Activated T-helper 2 cell treated with anti-CD3 and anti-CD28 coated beads, Interferon-gamma antibody, Interleukin-2, Interleukin-4, amounts not matched to agents 10 μg/mL and 5 μg/mL and 100 μg/mL, durations not matched to agents 14 hours and 24 hours and 36 hours (primary cell): Measurements from ENCODE around the gene FEM1A. TPM values are rescaled to one million over a fixed set of nuclear protein-coding genes. Genes with fewer than 3 reads are reported as not detected.
A peak's percentile ranks its signal among the peaks of the same experiment; 100 is the strongest.
"Not testable (repeated sequence)": the region's sequence is repeated elsewhere in the genome, so short reads cannot be mapped to it uniquely, and the experiment has no call there.

Source experiments
- DNase-seq: peaks from one replicate; pipeline ENCODE4 v3.0.0; 2021; ENCODE audit warnings: low spot score
- H3K27ac Mint-ChIP-seq: one replicate; pipeline ENCODE4 v1.8.0; 2021; ENCODE audit warnings: mixed read lengths
- H3K27me3 Mint-ChIP-seq: one replicate; pipeline ENCODE4 v1.8.0; 2021; ENCODE audit warnings: low read depth, mixed read lengths
- H3K36me3 Mint-ChIP-seq: one replicate; pipeline ENCODE4 v1.8.0; 2021; ENCODE audit warnings: low read depth, mixed read lengths
- H3K4me1 Mint-ChIP-seq: one replicate; pipeline ENCODE4 v1.8.0; 2021; ENCODE audit warnings: low read depth, mixed read lengths
- H3K4me3 Mint-ChIP-seq: one replicate; pipeline ENCODE4 v1.8.0; 2021; ENCODE audit warnings: low read depth, mild to moderate bottlenecking, moderate library complexity, mixed read lengths
- H3K9me3 Mint-ChIP-seq: one replicate; pipeline ENCODE4 v1.8.0; 2021; ENCODE audit warnings: mixed read lengths
- intact Hi-C: fragments of 100-400 bp; cut with micrococcal nuclease; formaldehyde crosslinking; loops from one replicate; pipeline ENCODE4 v1.15.1; 2023
- total RNA-seq: library from RNA; stranded (reverse); gene quantifications from 2 replicates; pipeline ENCODE4 v1.2.3, GENCODE V29; 2022

The FEM1A gene, protein sequence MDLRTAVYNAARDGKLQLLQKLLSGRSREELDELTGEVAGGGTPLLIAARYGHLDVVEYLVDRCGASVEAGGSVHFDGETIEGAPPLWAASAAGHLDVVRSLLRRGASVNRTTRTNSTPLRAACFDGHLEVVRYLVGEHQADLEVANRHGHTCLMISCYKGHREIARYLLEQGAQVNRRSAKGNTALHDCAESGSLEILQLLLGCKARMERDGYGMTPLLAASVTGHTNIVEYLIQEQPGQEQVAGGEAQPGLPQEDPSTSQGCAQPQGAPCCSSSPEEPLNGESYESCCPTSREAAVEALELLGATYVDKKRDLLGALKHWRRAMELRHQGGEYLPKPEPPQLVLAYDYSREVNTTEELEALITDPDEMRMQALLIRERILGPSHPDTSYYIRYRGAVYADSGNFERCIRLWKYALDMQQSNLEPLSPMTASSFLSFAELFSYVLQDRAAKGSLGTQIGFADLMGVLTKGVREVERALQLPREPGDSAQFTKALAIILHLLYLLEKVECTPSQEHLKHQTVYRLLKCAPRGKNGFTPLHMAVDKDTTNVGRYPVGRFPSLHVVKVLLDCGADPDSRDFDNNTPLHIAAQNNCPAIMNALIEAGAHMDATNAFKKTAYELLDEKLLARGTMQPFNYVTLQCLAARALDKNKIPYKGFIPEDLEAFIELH
- 18.1 and 18.6 TPM in 2 replicates for total RNA-seq

DNA sequence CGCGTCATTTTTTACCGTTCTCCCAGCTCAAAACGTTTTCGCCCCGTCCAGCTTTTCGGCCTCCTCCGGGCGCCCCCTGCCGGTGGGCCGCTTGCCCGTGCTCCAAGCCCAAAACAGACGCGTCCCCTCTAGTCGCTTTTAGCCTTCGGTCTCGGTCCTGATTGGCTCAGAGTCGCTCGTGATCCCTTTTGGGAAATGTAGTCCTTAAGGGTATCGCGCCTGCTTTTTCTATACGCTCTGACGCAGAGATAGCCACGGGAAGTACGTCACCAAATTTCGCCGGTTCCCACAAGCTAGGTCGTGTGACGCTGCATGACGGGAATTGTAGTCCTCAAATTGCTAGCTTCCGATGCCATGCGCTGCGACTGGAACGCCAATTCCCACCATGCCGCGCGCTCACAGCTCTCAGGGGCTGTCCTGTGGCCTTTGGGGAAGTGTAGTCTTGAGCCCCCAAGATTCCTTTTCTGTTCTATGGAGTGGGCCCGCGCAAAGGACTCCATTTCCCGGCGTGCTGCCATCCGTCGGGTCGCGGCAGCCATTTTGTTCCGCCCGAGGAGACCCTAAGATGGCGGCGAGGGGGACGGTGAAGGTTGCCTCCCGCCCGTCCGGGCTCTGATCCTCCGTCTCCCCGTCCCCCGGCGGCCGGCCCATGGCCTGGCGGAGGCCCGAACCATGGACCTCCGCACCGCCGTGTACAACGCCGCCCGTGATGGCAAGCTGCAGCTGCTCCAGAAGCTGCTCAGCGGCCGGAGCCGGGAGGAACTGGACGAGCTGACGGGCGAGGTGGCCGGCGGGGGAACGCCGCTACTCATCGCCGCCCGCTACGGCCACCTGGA is at the start of gene FEM1A:
Gene FEM1A (plus strand): TSS at position 552 of the 836 bp plus-strand sequence. CDS start 121 bp downstream, at position 673.
- H3K4me1 Mint-ChIP-seq, result peaks cover 15% of the 10 kb centered on the region

DNA sequence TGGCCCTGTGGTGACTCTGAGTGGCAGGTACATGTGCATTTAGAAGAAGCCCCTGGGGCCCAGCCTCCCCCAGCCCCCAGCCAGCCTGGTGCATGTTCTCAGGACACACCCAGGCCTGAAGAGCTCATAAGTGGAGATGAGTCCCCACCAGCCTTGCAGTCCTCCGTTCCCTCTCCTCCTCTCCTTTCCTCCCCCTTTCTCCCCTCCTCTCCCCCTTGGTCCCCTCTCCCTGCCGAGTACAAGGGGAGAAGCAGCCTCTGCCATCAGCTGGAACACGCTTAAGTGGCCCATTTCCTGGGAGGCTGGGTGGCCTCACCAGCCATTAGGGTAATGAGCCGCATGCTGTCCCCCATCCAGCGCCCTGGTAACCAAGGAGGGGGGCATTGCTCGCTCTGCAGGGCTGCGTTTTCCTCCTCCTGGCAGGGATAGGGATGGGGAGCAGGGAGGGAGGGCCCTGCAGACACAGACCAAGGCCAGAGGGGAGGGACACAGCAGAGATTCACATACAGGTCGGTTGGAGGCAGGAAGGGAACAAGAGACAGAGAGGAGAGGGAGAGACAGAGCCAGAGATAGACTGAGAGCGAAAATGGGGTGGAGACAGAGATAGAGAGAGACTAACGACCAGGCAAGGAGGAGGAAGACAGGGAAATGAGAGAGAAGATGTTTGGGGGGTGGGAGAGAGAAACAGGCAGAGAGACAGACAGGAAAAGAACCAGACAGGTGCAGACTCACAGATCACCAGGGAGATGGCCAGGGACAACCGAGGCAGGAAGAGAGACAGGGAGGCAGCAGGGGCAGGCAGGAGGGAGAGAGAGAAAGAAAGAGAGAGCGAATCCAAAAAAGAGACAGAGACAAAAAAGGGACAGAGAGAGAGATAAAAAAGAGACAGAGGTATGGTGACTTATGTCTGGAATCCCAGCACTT is 48.5 kb upstream of the FEM1A start:
- intact Hi-C loops, result no loop called here
- Mint-ChIP-seq H3K4me1 (peaks cover 3% of the 10 kb centered on the region), H3K27ac (no peak overlapping the region), H3K9me3 (no peaks in the 10 kb centered on the region), H3K27me3 (peaks cover 12% of the 10 kb centered on the region), H3K4me3 (no peak overlapping the region), H3K36me3 (no peaks in the 10 kb centered on the region)
- DNase-seq, result no peak

More for the DNA sequence above, at the start of gene FEM1A:
- Mint-ChIP-seq H3K36me3 (peaks cover 36% of the 10 kb centered on the region), H3K27ac (peak within 1 kb of the TSS; percentile 82), H3K27me3 (no peaks in the 10 kb centered on the region), H3K4me3 (peak within 1 kb of the TSS; percentile 89), H3K9me3 (no peaks in the 10 kb centered on the region)
- peak; percentile 99 for DNase-seq
- intact Hi-C loops, result loop anchor here (1.0 to 5.0 kb wide), 5 partner anchors 24 to 1001 kb away; partner anchors contain the start of genes DUS3L and MYDGF

DNA sequence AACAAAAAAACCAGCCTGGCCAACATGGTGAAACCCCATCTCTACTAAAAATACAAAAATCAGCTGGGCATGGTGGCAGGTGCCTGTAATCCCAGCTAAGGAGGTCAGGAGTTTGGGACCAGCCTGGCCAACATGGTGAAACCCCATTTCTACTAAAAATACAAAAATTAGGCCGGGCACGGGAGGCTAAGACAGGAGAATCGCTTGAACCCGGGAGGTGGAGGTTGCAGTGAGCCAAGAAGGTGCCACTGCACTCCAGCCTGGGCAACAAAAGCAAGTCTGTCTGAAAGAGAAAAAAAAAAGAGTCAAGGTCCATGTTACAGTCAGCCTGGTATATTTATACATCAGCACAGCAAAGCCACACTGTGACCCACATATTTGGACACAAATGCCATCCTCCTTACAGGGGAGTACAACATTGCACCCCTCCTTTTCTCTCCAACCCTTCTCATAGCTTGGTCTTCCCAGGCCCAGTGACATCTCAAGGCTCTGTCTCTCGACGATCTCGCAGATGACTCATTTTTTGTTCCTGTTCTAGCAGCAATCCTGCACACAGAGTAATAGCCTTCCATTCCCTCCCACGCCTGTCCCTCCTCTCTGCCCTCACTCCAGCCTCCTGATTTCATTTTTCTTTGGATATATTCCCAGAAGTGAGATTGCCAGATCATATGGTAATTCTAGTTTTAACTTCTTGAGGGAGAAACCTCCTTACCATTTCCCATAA is 46.9 kb upstream of the FEM1A start:
- peaks cover 3% of the 10 kb centered on the region for H3K4me1 Mint-ChIP-seq
- intact Hi-C loops, result no loop called here
- H3K4me3 Mint-ChIP-seq, result no peak overlapping the region
- no peak for DNase-seq
- peaks cover 14% of the 10 kb centered on the region for H3K27me3 Mint-ChIP-seq
- H3K36me3 Mint-ChIP-seq, result no peaks in the 10 kb centered on the region
- no peak overlapping the region for H3K27ac Mint-ChIP-seq
- H3K9me3 Mint-ChIP-seq, result no peaks in the 10 kb centered on the region

DNA sequence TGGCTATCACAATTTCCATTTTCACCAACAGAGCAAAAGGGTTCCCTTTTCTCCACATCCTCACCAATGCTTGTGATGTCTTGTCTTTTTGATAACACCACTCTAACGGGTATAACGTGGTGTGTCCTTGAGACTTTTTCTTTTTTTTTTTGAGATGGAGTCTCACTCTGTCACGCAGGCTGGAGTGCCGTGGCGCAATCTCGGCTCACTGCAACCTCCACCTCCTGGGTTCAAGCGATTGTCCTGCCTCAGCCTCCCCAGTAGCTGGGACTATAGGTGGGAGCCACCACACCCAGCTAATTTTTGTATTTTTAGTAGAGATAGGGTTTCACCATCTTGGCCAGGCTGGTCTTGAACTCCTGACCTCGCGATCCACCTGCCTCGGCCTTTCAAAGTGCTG is 46.4 kb upstream of the FEM1A start:
- H3K4me1 Mint-ChIP-seq, H3K9me3 Mint-ChIP-seq, DNase-seq, intact Hi-C loops, H3K36me3 Mint-ChIP-seq, H3K27ac Mint-ChIP-seq, H3K4me3 Mint-ChIP-seq: not testable (repeated sequence)
- peaks cover 16% of the 10 kb centered on the region for H3K27me3 Mint-ChIP-seq

DNA sequence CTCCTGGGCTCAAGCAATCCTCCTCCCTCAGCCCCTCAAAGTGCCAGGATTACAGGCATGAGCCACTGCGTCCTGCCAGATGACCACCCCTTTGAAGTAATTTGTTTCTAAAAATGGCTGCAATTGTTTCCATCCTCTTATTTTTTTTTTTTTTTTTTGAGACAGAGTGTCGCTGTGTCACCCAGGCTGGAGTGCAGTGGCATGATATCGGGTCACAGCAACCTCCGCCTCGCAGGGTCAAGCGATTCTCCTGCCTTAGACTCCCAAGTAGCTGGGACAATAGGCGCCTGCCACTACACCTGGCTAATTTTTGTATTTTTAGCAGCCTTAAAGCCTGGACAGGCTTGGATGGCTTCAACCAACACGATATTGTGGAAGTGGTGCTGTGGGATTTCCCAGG is 45.5 kb upstream of the FEM1A start:
- H3K36me3 Mint-ChIP-seq, result no peaks in the 10 kb centered on the region
- no peak for DNase-seq
- H3K4me3 Mint-ChIP-seq, result no peak overlapping the region
- peaks cover 3% of the 10 kb centered on the region for H3K4me1 Mint-ChIP-seq
- no peaks in the 10 kb centered on the region for H3K9me3 Mint-ChIP-seq
- intact Hi-C loops, result no loop called here
- H3K27me3 Mint-ChIP-seq, result peaks cover 16% of the 10 kb centered on the region
- H3K27ac Mint-ChIP-seq, result no peak overlapping the region

DNA sequence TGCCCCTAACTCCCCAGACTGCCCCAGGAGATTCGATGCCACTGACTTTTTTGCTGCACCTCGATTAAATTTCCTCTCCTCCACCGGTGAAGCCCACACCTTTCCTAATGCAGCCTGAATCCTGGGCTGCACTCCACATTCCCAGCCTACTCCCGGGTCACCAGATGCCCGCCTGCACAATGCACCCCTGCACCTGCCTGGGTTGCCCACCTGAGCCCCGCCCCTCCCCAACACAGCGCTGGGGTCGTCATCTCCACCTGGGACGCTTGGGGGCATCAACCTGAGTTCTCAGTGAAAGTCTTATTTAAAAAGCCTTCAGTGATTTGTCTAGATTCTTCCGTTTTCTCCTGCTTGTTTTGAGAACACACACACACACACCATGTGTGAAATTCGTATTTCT is 43.3 kb upstream of the FEM1A start:
- Mint-ChIP-seq H3K9me3 (no peaks in the 10 kb centered on the region), H3K27ac (no peak overlapping the region), H3K4me3 (no peak overlapping the region), H3K36me3 (no peaks in the 10 kb centered on the region), H3K27me3 (peaks cover 15% of the 10 kb centered on the region), H3K4me1 (peaks cover 3% of the 10 kb centered on the region)
- no peak for DNase-seq
- intact Hi-C loops, result no loop called here

DNA sequence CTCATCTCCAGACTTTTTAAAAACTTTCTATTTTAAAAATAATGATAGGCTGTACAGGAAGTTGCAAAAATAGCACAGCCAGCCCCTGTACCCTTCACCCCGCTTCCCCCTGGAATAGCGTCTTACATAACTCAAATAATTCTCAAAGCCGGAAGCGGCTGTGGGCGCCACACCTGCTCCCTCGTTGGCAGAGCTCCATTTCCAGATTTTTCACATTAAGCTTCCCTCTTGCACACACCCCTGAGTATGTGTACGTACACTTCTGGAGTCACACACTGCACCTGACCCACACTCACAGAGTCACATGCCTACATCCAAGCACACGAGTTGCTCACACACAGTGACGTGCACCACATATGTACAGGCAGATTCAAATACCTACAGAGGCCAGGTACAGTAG is 42.9 kb upstream of the FEM1A start:
- intact Hi-C loops, result no loop called here
- no peaks in the 10 kb centered on the region for H3K36me3 Mint-ChIP-seq
- no peak overlapping the region for H3K27ac Mint-ChIP-seq
- H3K4me1 Mint-ChIP-seq, result peaks cover 3% of the 10 kb centered on the region
- no peak for DNase-seq
- no peaks in the 10 kb centered on the region for H3K9me3 Mint-ChIP-seq
- peaks cover 14% of the 10 kb centered on the region for H3K27me3 Mint-ChIP-seq
- H3K4me3 Mint-ChIP-seq, result no peak overlapping the region

DNA sequence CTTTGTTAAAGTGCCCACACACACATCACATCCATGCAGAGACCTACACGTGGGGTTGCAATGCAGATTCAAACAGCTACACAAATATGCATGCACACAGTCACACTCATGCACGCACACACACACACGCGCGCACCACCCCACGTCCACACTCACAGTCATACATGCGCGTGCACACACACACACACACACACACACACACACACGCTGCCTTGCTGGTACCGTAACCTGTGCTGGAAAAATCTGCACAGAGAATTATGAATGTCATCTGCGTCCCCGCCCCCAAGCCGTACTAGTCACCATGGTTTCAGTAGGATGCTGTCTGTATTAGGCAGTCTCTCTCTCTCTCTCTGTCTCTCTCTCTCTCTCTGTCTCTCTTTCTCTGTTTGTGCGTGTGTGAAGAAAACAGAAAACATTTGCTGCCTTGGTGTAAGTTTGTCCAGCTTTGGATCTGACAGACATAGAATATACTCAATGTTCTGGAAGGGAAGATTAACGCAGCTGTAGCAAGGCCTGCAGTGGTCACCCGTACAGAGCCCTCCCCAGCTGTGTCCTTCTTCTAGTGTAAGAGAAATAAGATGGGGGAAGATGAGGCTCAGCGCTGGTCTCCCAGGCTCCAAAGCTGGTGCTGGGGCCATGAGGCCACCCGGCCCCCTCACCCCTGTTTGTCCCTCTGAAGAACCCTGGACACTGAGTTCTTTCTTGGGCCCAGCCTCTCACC is 41.5 kb upstream of the FEM1A start:
- H3K27me3 Mint-ChIP-seq, result peaks cover 14% of the 10 kb centered on the region
- intact Hi-C loops, result no loop called here
- H3K9me3 Mint-ChIP-seq, result no peaks in the 10 kb centered on the region
- no peak overlapping the region for H3K27ac Mint-ChIP-seq
- DNase-seq, result no peak
- no peaks in the 10 kb centered on the region for H3K4me1 Mint-ChIP-seq
- no peaks in the 10 kb centered on the region for H3K36me3 Mint-ChIP-seq
- H3K4me3 Mint-ChIP-seq, result no peak overlapping the region

DNA sequence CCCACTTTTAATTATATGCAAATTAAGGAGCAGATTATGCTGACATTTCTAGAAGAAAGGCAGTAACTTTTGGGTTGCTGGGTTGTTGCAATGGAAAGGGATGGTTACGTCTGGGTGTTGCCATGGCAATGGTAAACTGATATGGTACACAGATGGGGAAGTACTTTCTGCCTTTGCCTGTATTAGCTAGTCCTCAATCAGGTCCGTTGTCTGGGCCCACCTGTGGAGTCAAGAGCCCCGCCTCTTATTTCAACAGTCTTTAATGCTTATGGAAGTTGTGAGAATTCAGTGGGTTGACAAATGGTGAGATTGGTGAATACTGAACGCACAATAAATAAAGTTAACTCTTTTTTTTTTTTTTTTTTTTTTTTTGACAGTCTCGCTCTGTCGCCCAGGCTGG is 37.3 kb upstream of the FEM1A start:
- Mint-ChIP-seq H3K9me3 (no peaks in the 10 kb centered on the region), H3K36me3 (no peaks in the 10 kb centered on the region), H3K4me3 (no peak overlapping the region), H3K4me1 (no peaks in the 10 kb centered on the region), H3K27ac (no peak overlapping the region), H3K27me3 (peaks cover 6% of the 10 kb centered on the region)
- intact Hi-C loops, result no loop called here
- no peak for DNase-seq

DNA sequence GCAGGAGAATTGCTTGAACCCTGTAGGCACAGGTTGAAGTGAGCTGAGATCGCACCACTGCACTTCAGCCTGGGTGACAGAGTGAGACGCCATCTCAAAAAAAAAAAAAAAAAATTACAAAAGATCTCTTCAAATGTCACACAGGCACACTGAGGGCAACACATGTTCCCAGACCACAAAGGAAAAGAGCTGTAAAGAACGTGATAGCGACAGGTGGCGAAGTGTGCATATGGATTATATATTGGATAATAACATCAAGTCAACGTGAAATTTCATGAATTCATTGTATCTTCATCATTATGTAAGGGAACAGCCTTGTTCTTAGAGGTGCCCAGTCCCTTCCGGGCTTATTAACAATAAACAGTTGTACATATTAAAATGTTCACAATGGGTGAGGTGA is 36.1 kb upstream of the FEM1A start:
- Mint-ChIP-seq H3K9me3 (no peaks in the 10 kb centered on the region), H3K4me3 (no peak overlapping the region), H3K36me3 (no peaks in the 10 kb centered on the region), H3K27ac (no peak overlapping the region), H3K4me1 (peaks cover 5% of the 10 kb centered on the region), H3K27me3 (peaks cover 3% of the 10 kb centered on the region)
- intact Hi-C loops, result no loop called here
- DNase-seq, result no peak

DNA sequence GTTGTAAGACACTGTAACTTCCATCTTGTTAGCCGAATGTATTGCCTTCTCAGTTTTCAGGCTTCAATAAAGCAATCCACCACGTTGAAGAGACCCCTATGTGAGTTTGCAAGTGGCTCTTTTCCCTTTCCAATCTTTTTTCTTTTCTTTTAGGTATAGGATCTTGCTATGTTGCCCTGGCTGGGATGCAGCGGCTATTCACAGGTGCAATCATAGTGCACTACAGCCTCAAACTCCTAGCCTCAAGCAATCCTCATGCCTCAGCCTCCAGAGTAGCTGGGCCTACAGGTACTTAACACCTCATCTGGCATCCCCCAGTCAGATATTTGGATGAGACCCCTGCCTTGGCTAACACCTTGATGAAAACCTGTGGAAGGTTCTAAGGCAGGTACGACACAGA is 33.5 kb upstream of the FEM1A start:
- no peak for DNase-seq
- Mint-ChIP-seq H3K27me3 (peaks cover 8% of the 10 kb centered on the region), H3K4me3 (no peak overlapping the region), H3K36me3 (no peaks in the 10 kb centered on the region), H3K4me1 (peaks cover 6% of the 10 kb centered on the region), H3K27ac (no peak overlapping the region), H3K9me3 (no peaks in the 10 kb centered on the region)
- intact Hi-C loops, result no loop called here
